DOHH2 (cell line): Measurements from ENCODE around the gene MEP1A.

Source experiments
- EZH2phosphoT487 ChIP-seq: fragments of 200-600 bp; sonication (generic); IDR thresholded peaks from 2 replicates; pipeline ENCODE4 v1.6.1; 2017; ENCODE audit warnings: borderline replicate concordance, mild to moderate bottlenecking, antibody characterized with exemption, low read length, moderate library complexity, mixed read lengths
- TF ChIP-seq, protein P1 (sequence below): fragments of 200-600 bp; sonication (generic); IDR thresholded peaks from one replicate; pipeline ENCODE4 v1.5.1; 2014; ENCODE audit warnings: antibody characterized with exemption, mild to moderate bottlenecking, low read depth, low read length; ENCODE audit not compliant: poor library complexity, severe bottlenecking

DNA sequence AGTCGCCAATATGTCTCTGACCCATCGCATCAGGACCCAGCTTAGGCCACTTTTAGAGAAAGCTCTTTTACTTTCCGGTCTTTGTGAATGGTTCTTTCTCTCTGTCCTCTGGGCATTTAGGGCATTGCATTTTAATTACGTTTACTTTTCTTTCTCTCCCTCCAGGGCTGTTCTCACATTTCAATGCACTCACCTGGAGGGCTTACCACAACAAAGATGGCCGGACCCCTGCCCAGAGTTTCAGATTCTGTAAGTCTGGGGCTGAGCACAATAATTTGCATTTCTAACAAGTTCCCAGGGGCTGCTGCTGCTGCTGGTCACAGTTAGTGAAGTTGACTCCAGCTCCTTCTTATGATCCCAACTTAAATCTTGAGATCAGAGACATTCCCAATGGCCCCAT, 43.5 kb upstream of the MEP1A start:
- TF ChIP-seq, protein P1, sequence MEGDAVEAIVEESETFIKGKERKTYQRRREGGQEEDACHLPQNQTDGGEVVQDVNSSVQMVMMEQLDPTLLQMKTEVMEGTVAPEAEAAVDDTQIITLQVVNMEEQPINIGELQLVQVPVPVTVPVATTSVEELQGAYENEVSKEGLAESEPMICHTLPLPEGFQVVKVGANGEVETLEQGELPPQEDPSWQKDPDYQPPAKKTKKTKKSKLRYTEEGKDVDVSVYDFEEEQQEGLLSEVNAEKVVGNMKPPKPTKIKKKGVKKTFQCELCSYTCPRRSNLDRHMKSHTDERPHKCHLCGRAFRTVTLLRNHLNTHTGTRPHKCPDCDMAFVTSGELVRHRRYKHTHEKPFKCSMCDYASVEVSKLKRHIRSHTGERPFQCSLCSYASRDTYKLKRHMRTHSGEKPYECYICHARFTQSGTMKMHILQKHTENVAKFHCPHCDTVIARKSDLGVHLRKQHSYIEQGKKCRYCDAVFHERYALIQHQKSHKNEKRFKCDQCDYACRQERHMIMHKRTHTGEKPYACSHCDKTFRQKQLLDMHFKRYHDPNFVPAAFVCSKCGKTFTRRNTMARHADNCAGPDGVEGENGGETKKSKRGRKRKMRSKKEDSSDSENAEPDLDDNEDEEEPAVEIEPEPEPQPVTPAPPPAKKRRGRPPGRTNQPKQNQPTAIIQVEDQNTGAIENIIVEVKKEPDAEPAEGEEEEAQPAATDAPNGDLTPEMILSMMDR: no peak
- no peak for TF ChIP-seq EZH2phosphoT487
